HG03439 (cell line): ENCODE data around the gene NAA25.

Experiments
- ATAC-seq: cut with Tn5 transposase; IDR thresholded peaks from one replicate; pipeline ENCODE4 v1.9.1; 2021; ENCODE audit warnings: mild to moderate bottlenecking, moderate library complexity; ENCODE audit not compliant: unreplicated experiment

Gene NAA25

DNA sequence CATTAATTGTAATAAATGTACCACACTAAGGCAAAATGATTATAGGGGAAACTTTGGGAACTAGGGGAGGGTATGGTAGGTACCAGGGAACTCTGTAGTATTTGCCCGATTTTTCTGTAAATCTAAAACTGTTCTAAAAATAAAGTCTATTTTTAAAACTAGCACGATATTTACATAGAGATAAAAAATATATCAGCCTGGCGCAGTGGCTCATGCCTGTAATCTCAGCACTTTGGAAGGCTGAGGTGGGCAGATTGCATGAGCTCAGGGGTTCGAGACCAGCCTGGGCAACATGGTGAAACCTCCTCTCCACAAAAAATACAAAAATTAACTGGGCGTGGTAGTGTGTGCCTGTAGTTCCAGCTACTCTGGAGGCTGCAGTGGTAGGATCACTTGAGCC is 128.0 kb downstream of the NAA25 start:
- no peak for ATAC-seq

DNA sequence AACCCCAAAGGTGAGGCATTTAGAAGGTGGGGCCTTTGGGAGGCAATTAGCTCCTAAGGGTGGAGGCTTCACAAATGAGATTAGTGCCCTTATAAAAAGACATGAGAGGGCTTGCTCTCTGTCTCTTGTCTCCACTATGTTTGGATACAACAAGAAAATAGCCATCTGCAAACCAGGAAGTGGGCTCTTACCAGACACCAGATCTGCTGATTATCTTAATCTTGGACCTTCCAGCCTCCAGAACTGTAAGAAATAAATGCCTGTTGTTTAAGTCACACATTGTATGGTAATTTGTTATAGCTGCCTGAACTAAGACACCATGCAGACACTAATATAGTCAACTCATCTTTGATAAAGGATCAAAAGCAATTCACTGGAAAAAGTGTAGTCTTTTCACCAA is 130.0 kb downstream of the NAA25 start:
- no peak for ATAC-seq

DNA sequence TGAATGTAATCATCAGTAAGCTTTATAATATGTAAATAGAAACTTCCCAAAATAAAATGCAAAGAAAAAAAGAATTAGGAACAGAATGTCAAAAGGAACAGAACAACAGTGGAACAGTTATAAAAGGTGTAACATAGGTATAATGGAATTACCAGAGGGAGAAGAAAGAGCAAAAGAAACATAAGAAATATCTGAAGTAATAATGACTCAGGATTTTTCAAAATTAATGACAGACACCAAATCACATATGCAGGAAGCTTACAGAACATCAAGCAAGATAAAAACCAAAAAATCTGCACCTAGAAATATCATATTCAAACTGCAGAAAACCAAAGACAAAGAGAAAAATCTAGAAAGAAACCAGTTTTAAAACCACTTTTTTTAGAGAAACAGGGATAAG is 131.7 kb downstream of the NAA25 start:
- ATAC-seq, result no peak
